ENCODE data around the gene PPRC1.

GRCh38 chr10:102086196-102086595 is 46.6 kb upstream of the PPRC1 start:
- TF ChIP-seq, protein P1, sequence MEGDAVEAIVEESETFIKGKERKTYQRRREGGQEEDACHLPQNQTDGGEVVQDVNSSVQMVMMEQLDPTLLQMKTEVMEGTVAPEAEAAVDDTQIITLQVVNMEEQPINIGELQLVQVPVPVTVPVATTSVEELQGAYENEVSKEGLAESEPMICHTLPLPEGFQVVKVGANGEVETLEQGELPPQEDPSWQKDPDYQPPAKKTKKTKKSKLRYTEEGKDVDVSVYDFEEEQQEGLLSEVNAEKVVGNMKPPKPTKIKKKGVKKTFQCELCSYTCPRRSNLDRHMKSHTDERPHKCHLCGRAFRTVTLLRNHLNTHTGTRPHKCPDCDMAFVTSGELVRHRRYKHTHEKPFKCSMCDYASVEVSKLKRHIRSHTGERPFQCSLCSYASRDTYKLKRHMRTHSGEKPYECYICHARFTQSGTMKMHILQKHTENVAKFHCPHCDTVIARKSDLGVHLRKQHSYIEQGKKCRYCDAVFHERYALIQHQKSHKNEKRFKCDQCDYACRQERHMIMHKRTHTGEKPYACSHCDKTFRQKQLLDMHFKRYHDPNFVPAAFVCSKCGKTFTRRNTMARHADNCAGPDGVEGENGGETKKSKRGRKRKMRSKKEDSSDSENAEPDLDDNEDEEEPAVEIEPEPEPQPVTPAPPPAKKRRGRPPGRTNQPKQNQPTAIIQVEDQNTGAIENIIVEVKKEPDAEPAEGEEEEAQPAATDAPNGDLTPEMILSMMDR (IDR thresholded peaks at IDR 0.05; ENCODE audit: low read length) = no peak
- no peak for TF ChIP-seq EZH2phosphoT487 (IDR thresholded peaks at IDR 0.05; ENCODE audit: low read length)

Measured in MM.1S (cell line).